ENCODE results near the gene TCF7L2. TPM values are rescaled to one million over a fixed set of nuclear protein-coding genes. Genes with fewer than 3 reads are reported as not detected.

Gene TCF7L2
- total RNA-seq, 1 donor from 2014 or later = 36.8 TPM

- no peak for DNase-seq
Observed at GRCh38 chr10:113179966-113180365, 229.9 kb downstream of the TCF7L2 start.

- DNase-seq = no peak
Observed at GRCh38 chr10:113180401-113181154, 230.5 kb downstream of the TCF7L2 start.

GRCh38 chr10:113182154-113182553 lies 232.1 kb downstream of the TCF7L2 start:
- DNase-seq = no peak

- DNase-seq = no peak
Observed at GRCh38 chr10:113183573-113183972, 233.5 kb downstream of the TCF7L2 start.

- no peak for DNase-seq
Observed at GRCh38 chr10:113187063-113187777, 237.2 kb downstream of the TCF7L2 start.

GRCh38 chr10:113199459-113199858 lies 249.4 kb downstream of the TCF7L2 start:
- DNase-seq = no peak

GRCh38 chr10:113202011-113202410 lies 252.0 kb downstream of the TCF7L2 start:
- DNase-seq = no peak

GRCh38 chr10:113207924-113208323 lies 257.9 kb downstream of the TCF7L2 start:
- DNase-seq = no peak

- no peak for DNase-seq
Observed at GRCh38 chr10:113213035-113213434, 263.0 kb downstream of the TCF7L2 start.

GRCh38 chr10:113214331-113214730 lies 264.3 kb downstream of the TCF7L2 start:
- DNase-seq = no peak

GRCh38 chr10:113216102-113216501 lies 266.1 kb downstream of the TCF7L2 start:
- DNase-seq = no peak
